GM10248 (cell line): ENCODE results near the gene VWA1.

Source experiments
- CTCF ChIA-PET: fragments of 300-600 bp; sonication (Branson Sonifier 250); formaldehyde crosslinking; extraction: SDS; loops from one replicate; lab custom pipeline; 2021; ENCODE audit warnings: antibody characterized with exemption; lab: Yijun Ruan, JAX
- POLR2A ChIA-PET: fragments of 350-650 bp; sonication (Branson Sonifier 250); formaldehyde crosslinking; extraction: SDS; loops from one replicate; lab custom pipeline; 2020; ENCODE audit warnings: antibody characterized with exemption; lab: Yijun Ruan, JAX
- DNase-seq: peaks from one replicate; pipeline ENCODE4 v3.0.0; 2012; ENCODE audit errors: extremely low spot score
- TF ChIP-seq, protein P1 (sequence below): IDR thresholded peaks from 2 replicates; pipeline ENCODE4 v1.5.1; 2012; ENCODE audit warnings: mild to moderate bottlenecking, low read depth; ENCODE audit errors: extremely low read depth, missing control alignments, control extremely low read depth

The VWA1 gene

DNA sequence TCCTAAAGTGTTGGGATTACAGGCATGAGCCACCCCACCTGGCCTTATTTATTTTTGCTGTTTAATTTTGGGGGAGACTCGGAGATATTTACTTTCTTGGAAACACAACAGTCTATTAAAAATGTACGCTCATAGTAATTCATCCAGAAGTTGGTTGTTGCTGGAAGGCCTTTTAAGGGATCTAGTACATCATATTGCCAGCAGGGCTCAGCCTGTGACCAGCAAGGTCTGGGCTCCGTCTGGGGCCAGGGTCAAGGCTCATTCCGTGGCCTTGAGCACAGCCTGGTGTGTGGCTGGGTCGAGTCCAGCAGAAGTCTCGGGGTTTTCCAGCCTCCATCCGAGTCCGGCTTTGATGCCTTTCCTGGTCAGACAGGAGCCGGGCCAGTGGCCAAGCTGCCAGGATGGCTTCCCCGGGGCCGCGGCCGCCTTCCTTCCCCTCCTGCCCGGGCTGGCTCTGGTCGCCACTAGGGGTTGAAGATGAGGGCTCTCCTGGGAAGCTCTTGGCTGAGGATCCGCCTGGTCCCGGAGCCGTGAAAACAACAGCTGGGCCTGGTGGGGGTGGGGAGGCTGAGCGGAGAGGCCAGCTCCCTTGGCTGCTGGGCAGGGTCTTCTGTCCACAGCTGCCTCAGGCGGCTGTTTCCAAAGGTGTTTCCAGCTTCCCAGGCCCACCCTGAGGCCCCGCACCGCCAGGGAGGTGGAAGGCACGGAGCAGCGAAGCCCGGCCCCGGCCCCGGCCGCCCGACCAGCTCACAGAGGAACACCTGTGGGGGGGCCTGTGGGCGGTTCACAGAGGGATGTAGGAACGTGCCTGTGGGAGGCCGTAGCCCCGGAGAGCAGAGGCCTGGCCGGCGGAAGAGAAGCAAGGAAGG, 5.1 kb upstream of the VWA1 start:
- CTCF ChIA-PET, result interaction anchor here (1.8 to 2.9 kb wide), 2 partner anchors 11 to 15 kb away, joined by 5 to 14 read pairs; no protein-coding TSS in a partner anchor
- DNase-seq, result no peak
- POLR2A ChIA-PET, result no interaction called here
- TF ChIP-seq, protein P1, sequence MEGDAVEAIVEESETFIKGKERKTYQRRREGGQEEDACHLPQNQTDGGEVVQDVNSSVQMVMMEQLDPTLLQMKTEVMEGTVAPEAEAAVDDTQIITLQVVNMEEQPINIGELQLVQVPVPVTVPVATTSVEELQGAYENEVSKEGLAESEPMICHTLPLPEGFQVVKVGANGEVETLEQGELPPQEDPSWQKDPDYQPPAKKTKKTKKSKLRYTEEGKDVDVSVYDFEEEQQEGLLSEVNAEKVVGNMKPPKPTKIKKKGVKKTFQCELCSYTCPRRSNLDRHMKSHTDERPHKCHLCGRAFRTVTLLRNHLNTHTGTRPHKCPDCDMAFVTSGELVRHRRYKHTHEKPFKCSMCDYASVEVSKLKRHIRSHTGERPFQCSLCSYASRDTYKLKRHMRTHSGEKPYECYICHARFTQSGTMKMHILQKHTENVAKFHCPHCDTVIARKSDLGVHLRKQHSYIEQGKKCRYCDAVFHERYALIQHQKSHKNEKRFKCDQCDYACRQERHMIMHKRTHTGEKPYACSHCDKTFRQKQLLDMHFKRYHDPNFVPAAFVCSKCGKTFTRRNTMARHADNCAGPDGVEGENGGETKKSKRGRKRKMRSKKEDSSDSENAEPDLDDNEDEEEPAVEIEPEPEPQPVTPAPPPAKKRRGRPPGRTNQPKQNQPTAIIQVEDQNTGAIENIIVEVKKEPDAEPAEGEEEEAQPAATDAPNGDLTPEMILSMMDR, result no peak

GRCh38 chr1:1430992-1431844, 4.3 kb upstream of the VWA1 start:
- TF ChIP-seq, protein P1, result no peak
- CTCF ChIA-PET, result interaction anchor here (1.8 to 2.9 kb wide), 2 partner anchors 10 to 16 kb away, joined by 5 to 14 read pairs; no protein-coding TSS in a partner anchor
- POLR2A ChIA-PET, result no interaction called here
- DNase-seq, result no peak

DNA sequence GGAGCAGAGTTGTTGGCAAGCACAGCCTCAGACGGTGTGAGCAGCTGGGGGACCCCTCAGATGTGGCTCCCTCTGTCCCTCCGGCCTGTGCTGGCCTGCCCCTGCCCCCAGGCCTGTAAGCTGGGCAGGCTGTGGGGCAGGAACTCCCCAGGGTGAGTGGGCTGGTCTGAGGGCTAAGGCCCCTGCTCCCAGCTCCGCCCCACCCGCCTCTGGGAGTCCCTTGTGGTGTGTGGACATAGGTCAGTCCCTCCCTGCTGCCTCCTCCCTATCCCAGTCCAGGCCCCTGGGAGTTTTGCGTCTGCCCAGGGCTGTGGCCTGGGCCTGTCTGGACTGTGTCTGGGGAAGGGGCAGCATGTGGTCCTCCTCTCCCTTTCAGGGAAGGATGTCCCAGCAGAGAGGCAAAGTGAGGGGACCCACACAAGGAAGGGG, 3.6 kb upstream of the VWA1 start:
- no peak for DNase-seq
- POLR2A ChIA-PET, result no interaction called here
- CTCF ChIA-PET, result no interaction called here
- TF ChIP-seq, protein P1, result no peak

DNA sequence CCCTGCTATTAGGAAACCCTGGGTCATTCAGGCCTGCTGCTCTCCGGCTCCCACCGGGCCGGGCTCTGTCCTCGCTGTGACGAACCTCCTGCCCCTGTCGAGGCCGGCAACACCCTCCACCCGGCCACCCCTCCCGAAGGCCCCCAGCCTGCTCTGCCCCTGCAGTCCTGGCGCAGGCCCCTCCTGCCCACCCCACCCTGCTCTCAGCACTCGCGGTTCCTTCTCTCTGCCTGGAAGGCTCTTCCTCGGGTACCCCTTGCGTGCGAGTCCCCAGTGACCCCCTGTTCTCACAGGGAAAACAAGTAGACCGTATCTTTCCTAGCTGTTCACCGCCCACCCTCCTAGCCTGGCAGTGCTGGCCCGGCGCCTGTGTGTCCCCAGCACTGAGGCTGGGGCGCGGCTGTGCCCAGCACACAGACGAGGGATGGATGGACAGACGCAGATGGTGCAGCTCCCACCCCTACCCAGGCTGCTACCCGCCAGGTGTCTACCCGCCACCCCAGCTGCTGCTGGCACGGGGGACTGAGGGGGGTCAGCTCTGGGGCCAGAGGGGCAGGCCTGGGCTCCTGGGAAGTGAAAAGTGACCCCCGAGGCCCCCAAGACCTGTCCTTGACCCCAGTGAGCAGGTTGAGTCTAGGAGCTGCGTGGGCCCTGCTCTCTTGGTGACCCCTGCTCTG, 3.1 kb upstream of the VWA1 start:
- TF ChIP-seq, protein P1, result no peak
- POLR2A ChIA-PET, result no interaction called here
- DNase-seq, result no peak
- CTCF ChIA-PET, result no interaction called here

- ChIA-PET POLR2A (no interaction called here), CTCF (no interaction called here)
- TF ChIP-seq, protein P1, result no peak
- peak; percentile 25 for DNase-seq
These were observed 2.3 kb upstream of the VWA1 start for GRCh38 chr1:1432951-1433803.
